ENCODE results near the gene SLC39A13.

Gene SLC39A13

GRCh38 chr11:47453365-47453764 lies 45.0 kb downstream of the SLC39A13 start:
- DNase-seq (ENCODE audit: low read depth in 2 of 2) = no peak

- DNase-seq (ENCODE audit: low read depth in 2 of 2) = peak; percentile 41 to 54
These were observed 45.9 kb downstream of the SLC39A13 start for GRCh38 chr11:47454258-47454671.

GRCh38 chr11:47460571-47461235 lies 52.3 kb downstream of the SLC39A13 start:
- no peak for DNase-seq (ENCODE audit: low read depth in 2 of 2)

DNA sequence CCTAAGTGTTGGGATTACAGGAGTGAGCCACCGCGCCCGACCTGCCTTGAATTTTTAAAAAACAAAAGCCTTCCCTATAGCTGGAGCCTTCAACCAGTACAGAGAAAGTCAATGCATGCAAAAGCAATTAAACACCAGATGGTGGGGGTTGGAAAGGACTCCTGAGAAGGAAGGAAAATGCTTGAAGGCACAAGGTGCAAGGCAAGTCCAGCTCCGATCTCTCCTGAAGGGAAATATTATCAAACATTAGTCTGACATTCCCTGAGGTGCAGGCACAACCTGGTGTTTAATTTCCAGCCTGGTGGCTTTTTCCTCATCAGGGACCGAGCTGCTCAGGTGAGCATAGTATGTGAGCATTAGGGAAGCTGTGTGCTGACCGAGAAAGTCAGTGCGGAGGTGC lies 53.5 kb downstream of the SLC39A13 start:
- DNase-seq (ENCODE audit: low read depth in 2 of 2) = no peak

DNA sequence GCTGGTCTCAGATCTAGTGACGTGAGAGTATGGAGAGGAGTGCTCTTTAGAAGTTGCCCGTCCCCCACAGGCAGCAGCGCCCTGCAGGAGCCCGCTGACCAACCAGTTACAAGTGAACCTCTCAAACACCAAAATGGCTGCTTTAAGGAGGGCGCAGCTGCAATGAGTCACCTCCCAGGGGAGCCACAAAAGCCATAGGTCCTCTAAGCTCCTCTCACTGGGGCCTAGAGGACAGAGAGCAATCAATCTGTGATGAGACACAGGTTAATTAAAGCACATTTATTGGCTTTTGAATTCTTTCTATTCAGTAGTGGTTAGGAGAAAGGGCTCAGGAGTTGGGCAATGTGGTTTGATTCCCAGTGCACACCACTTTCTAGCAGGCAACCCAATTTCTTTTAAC lies 56.1 kb downstream of the SLC39A13 start:
- DNase-seq (ENCODE audit: low read depth in 2 of 2) = no peak

All from stimulated activated CD4-positive, alpha-beta T cell treated with anti-CD3 and anti-CD28 coated beads, Interleukin-15, amount 100 ng/mL, for 48 hours (primary cell).